Measurements from ENCODE around the gene MYO1C.

DNA sequence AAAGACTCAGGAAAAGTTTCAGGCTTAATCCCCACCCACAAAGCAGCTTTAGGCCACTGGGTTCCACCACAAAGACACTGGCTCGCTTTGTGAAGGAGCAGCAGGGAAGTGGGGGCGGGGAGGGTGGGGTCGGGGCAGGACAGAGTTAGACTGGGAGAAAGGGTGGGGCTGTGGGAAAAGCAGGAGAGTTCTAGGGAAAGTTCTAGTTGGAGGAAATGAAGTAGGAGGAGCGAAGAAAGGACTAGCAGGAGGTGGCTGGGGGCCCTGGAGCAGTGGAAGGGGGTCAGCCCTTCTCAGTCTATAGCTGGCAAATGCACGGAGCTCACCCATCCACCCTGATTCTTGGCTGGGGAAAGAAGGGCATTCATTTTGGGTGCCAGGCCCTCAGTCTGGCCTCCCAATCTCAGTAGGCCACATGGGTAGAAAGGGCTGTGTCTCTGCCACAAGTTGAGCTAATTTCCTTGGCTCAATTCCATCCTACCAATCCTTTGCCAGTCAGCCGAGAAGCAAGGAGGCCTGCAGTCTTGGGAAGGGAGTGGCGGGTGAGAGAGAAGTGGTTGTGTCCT is 19.4 kb upstream of the MYO1C start:
- TF ChIP-seq CTCF (IDR thresholded peaks at IDR 0.05): no peak
- TF ChIP-seq POLR2AphosphoS5 (IDR thresholded peaks at IDR 0.05; ENCODE audit: low read depth, low read length): no peak
